Sigmoid colon (tissue), 4 donors: ENCODE measurements around the gene CDC7.

Experiments
- CTCF ChIP-seq, 4 experiments: fragments of 450-650 bp in 3 of 4; fragments of 200-600 bp in 1 of 4; IDR thresholded peaks; one replicate each; pipeline ENCODE4 v1.5.1; 2016 to 2019; ENCODE audit warnings: antibody characterized with exemption in 4 of 4, mild to moderate bottlenecking in 3 of 4, moderate library complexity in 2 of 4
- EP300 ChIP-seq, 4 donors: sonication (generic); formaldehyde crosslinking; IDR thresholded peaks; one replicate each; pipeline ENCODE4 v1.6.1; 2017; ENCODE audit warnings: antibody characterized with exemption in 4 of 4
- POLR2AphosphoS5 ChIP-seq, 4 donors: sonication (generic); formaldehyde crosslinking; IDR thresholded peaks; one replicate each; pipeline ENCODE4 v1.6.1; 2017; ENCODE audit warnings: antibody characterized with exemption in 4 of 4

- TF ChIP-seq CTCF (IDR thresholded peaks at IDR 0.05) (no peak), EP300 (IDR thresholded peaks at IDR 0.05) (no peak), POLR2AphosphoS5 (IDR thresholded peaks at IDR 0.05) (no peak)
Observed at GRCh38 chr1:91552596-91552995, 51.9 kb downstream of the CDC7 start.
